Stimulated activated memory B cell treated with anti-CD40 and anti-IgM and Interleukin-4, amounts not matched to agents 10 μg/mL and 1 μg/mL and 100 μg/mL, for 72 hours (primary cell): ENCODE data around the gene ATP13A3.
A peak's percentile ranks its signal among the peaks of the same experiment; 100 is the strongest.
"Not testable (repeated sequence)": the region's sequence is repeated elsewhere in the genome, so short reads cannot be mapped to it uniquely, and the experiment has no call there.

Experiments
- ATAC-seq: fragments of 150-1000 bp; cut with Tn5 transposase; 2 replicates; pipeline ENCODE4 v1.10.0; 2021
- H3K27ac Mint-ChIP-seq: one replicate; pipeline ENCODE4 v1.8.0; 2022; ENCODE audit warnings: mild to moderate bottlenecking, mixed read lengths
- H3K27me3 Mint-ChIP-seq: one replicate; pipeline ENCODE4 v1.8.0; 2022; ENCODE audit warnings: mixed read lengths
- H3K36me3 Mint-ChIP-seq: one replicate; pipeline ENCODE4 v1.8.0; 2022; ENCODE audit warnings: mixed read lengths
- H3K4me1 Mint-ChIP-seq: one replicate; pipeline ENCODE4 v1.8.0; 2022; ENCODE audit warnings: mixed read lengths
- H3K4me3 Mint-ChIP-seq: one replicate; pipeline ENCODE4 v1.8.0; 2022; ENCODE audit warnings: mild to moderate bottlenecking, moderate library complexity, mixed read lengths
- H3K9me3 Mint-ChIP-seq: one replicate; pipeline ENCODE4 v1.8.0; 2022; ENCODE audit warnings: mixed read lengths

ATP13A3 gene

GRCh38 chr3:194489736-194490612 lies 3.2 kb upstream of the ATP13A3 start:
- peaks cover 2% of the 10 kb centered on the region for H3K9me3 Mint-ChIP-seq
- peak overlapping the region; percentile 16 for H3K4me3 Mint-ChIP-seq
- H3K4me1 Mint-ChIP-seq = peaks cover 64% of the 10 kb centered on the region
- ATAC-seq = peak; percentile 61
- no peaks in the 10 kb centered on the region for H3K36me3 Mint-ChIP-seq
- H3K27me3 Mint-ChIP-seq = no peaks in the 10 kb centered on the region
- peak overlapping the region; percentile 35 for H3K27ac Mint-ChIP-seq

- H3K4me3 Mint-ChIP-seq = peak overlapping the region; percentile 83
- H3K36me3 Mint-ChIP-seq = no peaks in the 10 kb centered on the region
- H3K9me3 Mint-ChIP-seq = peaks cover 2% of the 10 kb centered on the region
- no peak for ATAC-seq
- peaks cover 72% of the 10 kb centered on the region for H3K4me1 Mint-ChIP-seq
- H3K27ac Mint-ChIP-seq = peak overlapping the region; percentile 35
- H3K27me3 Mint-ChIP-seq = no peaks in the 10 kb centered on the region
Measured at GRCh38 chr3:194488055-194488742, 1.4 kb upstream of the ATP13A3 start.

- peak overlapping the region; percentile 83 for H3K4me3 Mint-ChIP-seq
- peak overlapping the region; percentile 35 for H3K27ac Mint-ChIP-seq
- H3K4me1 Mint-ChIP-seq = peaks cover 73% of the 10 kb centered on the region
- no peaks in the 10 kb centered on the region for H3K27me3 Mint-ChIP-seq
- peaks cover 2% of the 10 kb centered on the region for H3K9me3 Mint-ChIP-seq
- peak; percentile 32 for ATAC-seq
- H3K36me3 Mint-ChIP-seq = peaks cover 3% of the 10 kb centered on the region
Measured at GRCh38 chr3:194487289-194488054, 670 bp upstream of the ATP13A3 start.

GRCh38 chr3:194485881-194486539 lies 792 bp downstream of the ATP13A3 start:
- H3K4me1 Mint-ChIP-seq = peaks cover 73% of the 10 kb centered on the region

GRCh38 chr3:194485468-194485880 lies 1.3 kb downstream of the ATP13A3 start:
- H3K9me3 Mint-ChIP-seq = no peaks in the 10 kb centered on the region
- H3K27me3 Mint-ChIP-seq = no peaks in the 10 kb centered on the region
- peak overlapping the region; percentile 83 for H3K4me3 Mint-ChIP-seq
- peak overlapping the region; percentile 35 for H3K27ac Mint-ChIP-seq
- peaks cover 15% of the 10 kb centered on the region for H3K36me3 Mint-ChIP-seq
- peaks cover 69% of the 10 kb centered on the region for H3K4me1 Mint-ChIP-seq
- no peak for ATAC-seq

More at GRCh38 chr3:194485881-194486539, 792 bp downstream of the ATP13A3 start:
- H3K27ac Mint-ChIP-seq = peak overlapping the region; percentile 35
- ATAC-seq = peak; percentile 55
- H3K27me3 Mint-ChIP-seq = no peaks in the 10 kb centered on the region
- no peaks in the 10 kb centered on the region for H3K9me3 Mint-ChIP-seq
- peaks cover 15% of the 10 kb centered on the region for H3K36me3 Mint-ChIP-seq
- peak overlapping the region; percentile 83 for H3K4me3 Mint-ChIP-seq

GRCh38 chr3:194484614-194485013 lies 2.2 kb downstream of the ATP13A3 start:
- H3K27ac Mint-ChIP-seq = no peak overlapping the region
- no peak for ATAC-seq

GRCh38 chr3:194483850-194484249 lies 3.0 kb downstream of the ATP13A3 start:
- Mint-ChIP-seq H3K4me3 (no peak overlapping the region), H3K9me3 (no peaks in the 10 kb centered on the region), H3K4me1 (peaks cover 59% of the 10 kb centered on the region), H3K27me3 (no peaks in the 10 kb centered on the region), H3K27ac (no peak overlapping the region), H3K36me3 (peaks cover 15% of the 10 kb centered on the region)
- ATAC-seq = no peak

More at GRCh38 chr3:194484614-194485013, 2.2 kb downstream of the ATP13A3 start:
- Mint-ChIP-seq H3K4me3 (no peak overlapping the region), H3K27me3 (no peaks in the 10 kb centered on the region), H3K4me1 (peaks cover 66% of the 10 kb centered on the region), H3K36me3 (peaks cover 15% of the 10 kb centered on the region), H3K9me3 (no peaks in the 10 kb centered on the region)

GRCh38 chr3:194482830-194483229 lies 4.0 kb downstream of the ATP13A3 start:
- H3K27ac Mint-ChIP-seq, ATAC-seq, H3K9me3 Mint-ChIP-seq, H3K27me3 Mint-ChIP-seq, H3K4me3 Mint-ChIP-seq: not testable (repeated sequence)
- H3K4me1 Mint-ChIP-seq = peaks cover 49% of the 10 kb centered on the region
- H3K36me3 Mint-ChIP-seq = peaks cover 15% of the 10 kb centered on the region

GRCh38 chr3:194482196-194482593 lies 4.6 kb downstream of the ATP13A3 start:
- H3K4me3 Mint-ChIP-seq = no peak overlapping the region
- no peaks in the 10 kb centered on the region for H3K27me3 Mint-ChIP-seq
- H3K27ac Mint-ChIP-seq = peak overlapping the region; percentile 48
- no peak for ATAC-seq
- peaks cover 43% of the 10 kb centered on the region for H3K4me1 Mint-ChIP-seq
- peaks cover 15% of the 10 kb centered on the region for H3K36me3 Mint-ChIP-seq
- no peaks in the 10 kb centered on the region for H3K9me3 Mint-ChIP-seq

- peaks cover 39% of the 10 kb centered on the region for H3K4me1 Mint-ChIP-seq
- H3K27me3 Mint-ChIP-seq = no peaks in the 10 kb centered on the region
- no peak for ATAC-seq
- no peaks in the 10 kb centered on the region for H3K9me3 Mint-ChIP-seq
- H3K4me3 Mint-ChIP-seq = no peak overlapping the region
- H3K36me3 Mint-ChIP-seq = peaks cover 15% of the 10 kb centered on the region
- peak overlapping the region; percentile 48 for H3K27ac Mint-ChIP-seq
Measured at GRCh38 chr3:194481525-194482195, 5.1 kb downstream of the ATP13A3 start.

- H3K27me3 Mint-ChIP-seq = no peaks in the 10 kb centered on the region
- no peak for ATAC-seq
- peak overlapping the region; percentile 48 for H3K27ac Mint-ChIP-seq
- no peak overlapping the region for H3K4me3 Mint-ChIP-seq
- H3K36me3 Mint-ChIP-seq = peaks cover 15% of the 10 kb centered on the region
- H3K9me3 Mint-ChIP-seq = no peaks in the 10 kb centered on the region
- peaks cover 39% of the 10 kb centered on the region for H3K4me1 Mint-ChIP-seq
Measured at GRCh38 chr3:194481103-194481502, 5.7 kb downstream of the ATP13A3 start.

GRCh38 chr3:194476784-194477183 lies 10.0 kb downstream of the ATP13A3 start:
- H3K9me3 Mint-ChIP-seq = no peaks in the 10 kb centered on the region
- H3K4me1 Mint-ChIP-seq = peaks cover 31% of the 10 kb centered on the region
- no peak overlapping the region for H3K4me3 Mint-ChIP-seq
- peaks cover 6% of the 10 kb centered on the region for H3K36me3 Mint-ChIP-seq
- no peak for ATAC-seq
- no peaks in the 10 kb centered on the region for H3K27me3 Mint-ChIP-seq
- no peak overlapping the region for H3K27ac Mint-ChIP-seq

- Mint-ChIP-seq H3K4me3 (no peak overlapping the region), H3K27ac (no peak overlapping the region), H3K9me3 (no peaks in the 10 kb centered on the region), H3K36me3 (no peaks in the 10 kb centered on the region), H3K27me3 (no peaks in the 10 kb centered on the region), H3K4me1 (peaks cover 24% of the 10 kb centered on the region)
- no peak for ATAC-seq
Measured at GRCh38 chr3:194475978-194476377, 10.8 kb downstream of the ATP13A3 start.
